HPDE6-E6E7 (cell line): ENCODE data around the gene GSTP1.
A peak's percentile ranks its signal among the peaks of the same experiment; 100 is the strongest.
"Not testable (repeated sequence)": the region's sequence is repeated elsewhere in the genome, so short reads cannot be mapped to it uniquely, and the experiment has no call there.

Experiments
- DNase-seq: peaks from one replicate; pipeline ENCODE4 v3.0.0; 2011; ENCODE audit warnings: missing footprints; ENCODE audit errors: extremely low spot score

The GSTP1 gene

DNA sequence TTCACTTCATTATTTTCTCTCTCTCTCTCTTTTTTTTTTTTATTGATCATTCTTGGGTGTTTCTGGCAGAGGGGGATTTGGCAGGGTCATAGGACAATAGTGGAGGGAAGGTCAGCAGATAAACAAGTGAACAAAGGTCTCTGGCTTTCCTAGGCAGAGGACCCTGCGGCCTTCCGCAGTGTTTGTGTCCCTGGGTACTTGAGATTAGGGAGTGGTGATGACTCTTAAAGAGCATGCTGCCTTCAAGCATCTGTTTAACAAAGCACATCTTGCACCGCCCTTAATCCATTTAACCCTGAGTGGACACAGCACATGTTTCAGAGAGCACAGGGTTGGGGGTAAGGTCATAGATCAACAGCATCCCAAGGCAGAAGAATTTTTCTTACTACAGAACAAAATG is 13.8 kb downstream of the GSTP1 start:
- not testable (repeated sequence) for DNase-seq

DNA sequence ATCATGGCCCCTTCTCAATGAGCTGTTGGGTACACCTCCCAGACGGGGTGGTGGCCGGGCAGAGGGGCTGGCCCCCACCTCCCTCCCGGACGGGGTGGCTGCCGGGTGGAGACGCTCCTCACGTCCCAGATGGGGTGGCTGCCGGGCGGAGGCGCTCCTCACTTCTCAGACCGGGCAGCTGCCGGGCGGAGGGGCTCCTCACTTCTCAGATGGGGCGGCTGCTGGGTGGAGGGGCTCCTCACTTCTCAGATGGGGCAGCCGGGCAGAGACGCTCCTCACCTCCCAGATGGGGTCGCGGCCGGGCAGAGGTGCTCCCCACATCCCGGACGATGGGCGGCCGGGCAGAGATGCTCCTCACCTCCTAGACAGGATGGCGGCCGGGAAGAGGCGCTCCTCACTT is 14.4 kb downstream of the GSTP1 start:
- DNase-seq: not testable (repeated sequence)

DNA sequence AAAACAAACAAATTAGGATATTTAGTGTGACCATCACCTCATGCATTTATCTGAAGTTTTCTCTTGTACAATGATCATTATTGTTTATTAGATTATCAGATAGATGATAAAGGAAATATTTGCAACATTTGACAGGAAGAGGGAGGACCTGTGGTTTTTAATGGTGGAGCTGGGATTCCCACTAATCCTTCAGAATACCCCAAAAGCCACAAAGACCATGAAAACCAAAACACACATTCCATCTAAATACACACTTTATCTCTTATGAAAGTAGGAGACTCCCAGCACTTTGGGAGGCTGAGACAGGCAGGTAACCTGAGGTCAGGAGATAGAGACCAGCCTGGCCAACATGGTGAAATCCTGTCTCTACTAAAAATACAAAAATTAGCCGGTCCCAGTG is 15.5 kb downstream of the GSTP1 start:
- no peak for DNase-seq

DNA sequence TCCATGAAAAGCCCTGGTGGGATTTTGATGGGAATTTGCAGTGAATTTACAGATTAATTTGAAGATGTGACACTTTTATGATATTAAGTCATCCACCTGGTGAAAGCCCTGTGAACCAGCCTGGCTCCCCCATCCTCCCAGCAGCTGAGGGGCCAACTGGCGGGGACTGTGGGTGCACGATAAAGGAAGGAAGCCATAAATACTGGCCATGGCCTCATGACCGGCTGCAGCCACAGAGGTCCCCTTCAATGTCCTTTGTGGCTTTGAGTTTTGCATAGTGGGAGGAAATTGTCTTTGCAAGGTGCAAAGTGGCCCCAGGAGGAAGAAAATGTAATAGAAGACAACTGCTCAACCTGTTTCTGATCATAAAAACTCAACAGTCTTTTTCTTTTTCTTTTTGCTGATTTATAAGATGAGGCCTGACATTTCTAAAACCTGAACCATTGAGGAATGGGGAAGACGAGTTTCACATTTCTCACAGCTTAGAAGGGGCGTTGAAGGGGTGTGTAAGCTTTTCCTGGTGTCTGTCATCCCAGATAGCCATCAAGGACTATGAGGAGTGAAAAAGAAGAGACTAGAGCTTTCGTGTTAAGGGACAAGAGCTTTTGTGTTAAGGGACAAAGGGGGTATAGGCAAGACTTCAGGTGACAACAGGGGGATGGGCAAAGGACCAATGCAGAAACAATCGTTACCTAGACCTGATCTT is 16.9 kb downstream of the GSTP1 start:
- DNase-seq: no peak

GRCh38 chr11:67601098-67601497 is 17.5 kb downstream of the GSTP1 start:
- DNase-seq: no peak

- DNase-seq: not testable (repeated sequence)
Measured at GRCh38 chr11:67604119-67604518, 20.5 kb downstream of the GSTP1 start.

DNA sequence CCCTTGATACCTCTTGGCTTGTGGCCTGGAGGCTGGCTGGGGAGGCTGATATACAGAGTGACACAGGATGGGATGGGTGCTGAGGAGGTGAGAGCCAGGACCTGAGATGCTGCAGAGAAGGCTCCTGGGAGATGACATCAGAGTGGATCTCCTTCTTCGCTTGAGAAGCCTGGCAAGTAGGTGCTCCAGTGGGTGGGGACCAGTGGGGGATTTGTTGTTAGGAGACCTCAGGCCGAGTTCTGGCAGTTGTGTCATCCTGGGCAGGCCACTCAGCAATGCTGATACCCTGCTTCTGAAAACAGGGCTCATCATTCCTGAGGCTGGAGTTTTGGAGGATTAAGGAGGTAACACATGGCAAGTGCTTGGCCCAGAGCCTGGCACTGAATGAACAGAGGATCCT is 21.2 kb downstream of the GSTP1 start:
- DNase-seq: no peak

- no peak for DNase-seq
Measured at GRCh38 chr11:67605231-67606011, 21.8 kb downstream of the GSTP1 start.

- DNase-seq: no peak
Measured at GRCh38 chr11:67606093-67606491, 22.5 kb downstream of the GSTP1 start.

DNA sequence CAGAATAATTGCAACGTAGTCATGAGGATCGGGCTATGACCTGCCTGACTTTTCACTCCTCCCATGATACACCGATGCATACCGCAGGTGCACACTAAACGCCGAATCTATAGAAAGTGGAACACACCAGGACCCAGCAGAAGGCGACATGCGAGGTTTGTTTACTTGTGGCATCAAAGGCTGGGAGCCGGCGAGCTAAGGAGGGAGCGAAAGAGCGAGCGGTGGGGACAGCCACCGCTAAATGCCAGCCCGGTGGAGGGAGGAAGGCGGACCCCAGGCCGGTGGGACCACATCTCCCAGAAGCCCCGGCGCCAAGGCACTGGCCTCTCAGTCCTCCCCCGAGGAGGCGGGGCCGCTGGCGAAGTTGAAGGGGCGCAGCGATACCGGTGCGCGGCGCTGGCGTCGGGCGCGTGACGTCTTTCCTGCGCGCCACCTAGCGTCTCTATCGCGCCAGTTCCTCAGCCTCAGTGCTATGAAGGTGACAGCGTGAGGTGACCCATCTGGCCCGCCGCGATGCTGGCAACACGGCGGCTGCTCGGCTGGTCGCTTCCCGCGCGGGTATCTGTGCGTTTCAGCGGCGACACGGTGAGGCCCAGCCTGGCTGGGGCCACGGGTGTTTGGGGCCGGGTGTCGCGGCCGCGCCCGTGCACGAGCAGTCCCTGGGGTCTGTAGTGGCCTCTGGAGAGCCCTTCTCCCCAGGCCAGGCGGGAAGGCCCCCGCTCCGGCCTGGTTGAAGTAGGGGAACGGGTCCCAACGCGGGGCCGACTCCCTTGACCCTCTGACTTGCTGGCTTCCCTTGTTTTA is 23.1 kb downstream of the GSTP1 start, which contains the start of gene NDUFV1:
NDUFV1 (plus strand) TSS at position 445 of the 804 bp plus-strand sequence; CDS start at position 514, 69 bp downstream.
- peak; percentile 93 for DNase-seq

DNA sequence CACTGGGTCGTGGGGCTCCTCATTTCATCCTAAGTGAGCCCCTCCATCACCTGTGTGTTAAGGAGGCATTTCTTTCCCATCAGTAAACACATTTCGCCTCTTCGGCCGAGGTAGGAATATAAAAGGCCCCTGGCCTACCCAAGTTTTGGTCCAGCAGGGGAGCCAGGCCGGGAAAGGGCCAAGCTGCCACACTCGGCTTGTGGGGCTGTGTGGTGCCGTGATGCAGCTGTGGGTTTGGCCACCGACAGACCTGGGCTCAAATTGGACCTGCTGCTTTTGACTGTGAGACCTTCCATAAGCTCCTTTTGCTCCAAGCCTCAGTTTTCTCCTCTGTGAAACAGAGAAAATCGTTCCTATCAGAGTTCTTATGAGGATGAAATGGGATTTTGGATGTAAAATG is 23.9 kb downstream of the GSTP1 start:
- DNase-seq: no peak

GRCh38 chr11:67608486-67608885 is 24.9 kb downstream of the GSTP1 start:
- DNase-seq: no peak

DNA sequence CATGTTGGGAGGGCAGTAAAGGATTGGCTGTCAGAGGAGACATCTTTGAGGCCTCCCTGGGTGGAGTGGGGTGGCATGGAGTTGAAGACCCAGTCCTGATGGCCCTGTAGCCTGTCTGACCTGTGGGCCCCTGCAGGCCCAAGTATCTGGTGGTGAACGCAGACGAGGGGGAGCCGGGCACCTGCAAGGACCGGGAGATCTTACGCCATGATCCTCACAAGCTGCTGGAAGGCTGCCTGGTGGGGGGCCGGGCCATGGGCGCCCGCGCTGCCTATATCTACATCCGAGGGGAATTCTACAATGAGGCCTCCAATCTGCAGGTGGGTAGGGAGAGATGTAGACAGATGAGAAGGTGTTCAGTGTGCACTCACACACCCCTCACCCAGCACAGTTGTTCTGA is 25.7 kb downstream of the GSTP1 start:
- no peak for DNase-seq

DNA sequence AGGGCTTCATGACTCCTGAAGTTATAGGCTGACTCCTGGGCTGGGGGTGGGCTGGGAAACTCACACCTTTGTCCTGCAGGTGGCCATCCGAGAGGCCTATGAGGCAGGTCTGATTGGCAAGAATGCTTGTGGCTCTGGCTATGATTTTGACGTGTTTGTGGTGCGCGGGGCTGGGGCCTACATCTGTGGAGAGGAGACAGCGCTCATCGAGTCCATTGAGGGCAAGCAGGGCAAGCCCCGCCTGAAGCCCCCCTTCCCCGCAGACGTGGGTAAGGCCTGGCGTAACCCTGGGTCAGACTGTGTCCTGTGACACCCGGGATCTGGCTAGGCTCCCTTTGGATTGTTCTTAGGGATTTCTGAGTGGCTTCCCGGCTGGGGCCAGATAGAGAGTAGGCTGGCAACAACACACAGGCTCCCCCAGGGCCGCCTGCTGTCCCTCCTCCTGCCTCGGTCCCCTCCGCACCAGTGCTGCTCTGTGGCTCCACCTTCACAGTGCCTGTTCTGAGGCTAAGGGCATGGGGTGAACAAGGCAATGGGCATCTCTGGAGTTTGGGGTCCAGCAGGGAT is 26.8 kb downstream of the GSTP1 start:
- no peak for DNase-seq

- no peak for DNase-seq
Measured at GRCh38 chr11:67611165-67611564, 27.6 kb downstream of the GSTP1 start.

GRCh38 chr11:67611704-67612587 is 28.3 kb downstream of the GSTP1 start:
- DNase-seq: no peak

GRCh38 chr11:67612751-67613150 is 29.1 kb downstream of the GSTP1 start:
- DNase-seq: no peak

DNA sequence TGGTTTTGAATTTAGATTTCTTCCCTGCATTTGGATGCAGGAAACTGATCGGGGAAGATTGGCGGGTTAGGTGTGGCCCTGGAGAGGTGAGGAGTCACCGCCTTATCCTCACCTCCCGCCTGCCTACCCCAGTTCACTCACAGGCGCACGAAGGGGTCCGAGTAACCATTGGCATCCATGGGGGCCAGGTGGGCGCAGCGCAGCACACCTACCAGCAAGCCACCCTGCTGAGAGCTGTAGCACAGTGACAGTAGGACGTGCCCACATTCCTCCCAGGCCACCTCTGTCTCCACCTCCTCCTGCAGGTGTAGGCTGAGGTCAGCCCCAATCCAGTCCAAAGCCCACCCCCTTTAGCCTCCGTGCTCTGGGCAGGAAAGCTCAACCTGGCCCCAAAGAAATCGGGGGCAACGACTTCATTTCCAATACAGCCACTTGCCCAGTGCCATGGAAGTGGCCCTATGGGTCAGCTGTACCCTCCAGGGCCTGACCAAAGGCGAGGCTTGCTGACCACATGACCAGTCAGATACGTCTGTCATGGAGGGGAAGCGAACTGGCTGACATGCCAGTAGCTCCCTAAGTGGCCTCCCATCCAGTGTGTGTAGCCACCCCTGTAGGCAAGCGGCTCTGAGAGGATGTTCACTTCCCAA is 29.8 kb downstream of the GSTP1 start:
- DNase-seq: no peak

DNA sequence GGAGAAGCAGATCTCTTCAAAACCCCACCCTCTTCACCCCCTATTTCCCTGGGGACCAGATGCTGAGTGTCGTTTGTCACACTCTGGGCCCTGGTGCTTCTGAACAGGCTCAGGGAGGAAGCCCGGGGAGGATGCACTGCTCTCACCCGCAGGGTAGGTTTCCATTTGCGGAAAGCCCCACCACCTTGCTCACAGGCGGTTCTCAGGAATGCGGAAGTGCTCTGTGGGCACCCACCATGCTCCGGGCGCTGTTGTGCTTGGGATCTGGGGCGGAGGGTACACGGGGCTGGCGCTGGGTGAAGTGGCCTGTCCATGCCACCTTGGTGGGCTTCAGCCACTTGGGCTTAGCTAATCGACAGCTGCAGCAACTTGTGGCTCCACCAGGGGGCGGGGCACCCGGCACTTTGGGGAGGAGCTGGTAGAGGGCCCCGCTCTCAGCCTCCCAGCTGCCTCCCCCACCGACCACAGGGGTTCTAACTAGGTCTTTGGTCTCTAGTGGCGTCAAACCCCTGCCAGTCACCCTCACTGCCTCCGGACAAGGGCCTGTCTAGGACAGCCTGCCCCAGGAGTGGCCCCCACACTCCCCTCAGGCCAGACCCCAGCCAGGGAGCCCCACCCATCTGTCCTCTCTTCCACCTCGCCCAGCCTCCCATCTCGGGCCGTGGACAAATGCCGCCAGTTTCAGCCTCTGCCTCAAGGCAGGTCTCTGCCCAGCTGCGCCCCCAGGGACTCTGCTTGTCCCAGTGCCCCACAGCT is 30.5 kb downstream of the GSTP1 start:
- peak; percentile 63 for DNase-seq
